Lower lobe of right lung (tissue), 2 donors: ENCODE results near the gene COX7A2L. TPM values are rescaled to one million over a fixed set of nuclear protein-coding genes. Genes with fewer than 3 reads are reported as not detected.
"Not testable (repeated sequence)": the region's sequence is repeated elsewhere in the genome, so short reads cannot be mapped to it uniquely, and the experiment has no call there.

Experiments used
- ATAC-seq, 2 donors: fragments of 200-7000 bp; cut with Tn5 transposase; one replicate each; pipeline ENCODE4 v1.9.1; 2020 to 2022; ENCODE audit warnings: mild to moderate bottlenecking in 2 of 2, moderate library complexity in 2 of 2
- DNase-seq: peaks from one replicate; pipeline ENCODE4 v3.0.0-alpha.2; 2020
- H3K27ac ChIP-seq: fragments of 200-600 bp; one replicate; pipeline ENCODE4 v1.8.0; 2022
- H3K27me3 ChIP-seq: fragments of 200-600 bp; one replicate; pipeline ENCODE4 v1.8.0; 2022; ENCODE audit warnings: low read depth
- H3K36me3 ChIP-seq: fragments of 200-600 bp; one replicate; pipeline ENCODE4 v1.8.0; 2022; ENCODE audit warnings: mild to moderate bottlenecking
- H3K4me1 ChIP-seq: fragments of 200-600 bp; one replicate; pipeline ENCODE4 v1.8.0; 2022
- H3K4me3 ChIP-seq: fragments of 200-600 bp; one replicate; pipeline ENCODE4 v1.8.0; 2022; ENCODE audit warnings: mild to moderate bottlenecking
- H3K9me3 ChIP-seq: fragments of 200-600 bp; one replicate; pipeline ENCODE4 v1.8.0; 2022
- intact Hi-C: fragments of 100-400 bp; cut with DNase I; formaldehyde crosslinking; loops from one replicate; pipeline ENCODE4 v1.11.0; 2022
- total RNA-seq: library from RNA; stranded (reverse); fragmentation: NEBNext Ultra II Directional; extraction: Animal tissue kit (Norgen Biotek cat#: 25700); gene quantifications from one replicate; pipeline ENCODE4 v1.2.1, GENCODE V29; 2021
- TF ChIP-seq, protein P1 (sequence below): fragments of 200-600 bp; IDR thresholded peaks from one replicate; pipeline ENCODE4 v1.8.0; 2022; ENCODE audit warnings: antibody characterized with exemption, mild to moderate bottlenecking
- donor health status: DM: no; HTN: yes; CAD: no; lungs with severe emphysema.

Gene COX7A2L
- total RNA-seq, 1 donor from 2014 or later = 89.4 TPM

DNA sequence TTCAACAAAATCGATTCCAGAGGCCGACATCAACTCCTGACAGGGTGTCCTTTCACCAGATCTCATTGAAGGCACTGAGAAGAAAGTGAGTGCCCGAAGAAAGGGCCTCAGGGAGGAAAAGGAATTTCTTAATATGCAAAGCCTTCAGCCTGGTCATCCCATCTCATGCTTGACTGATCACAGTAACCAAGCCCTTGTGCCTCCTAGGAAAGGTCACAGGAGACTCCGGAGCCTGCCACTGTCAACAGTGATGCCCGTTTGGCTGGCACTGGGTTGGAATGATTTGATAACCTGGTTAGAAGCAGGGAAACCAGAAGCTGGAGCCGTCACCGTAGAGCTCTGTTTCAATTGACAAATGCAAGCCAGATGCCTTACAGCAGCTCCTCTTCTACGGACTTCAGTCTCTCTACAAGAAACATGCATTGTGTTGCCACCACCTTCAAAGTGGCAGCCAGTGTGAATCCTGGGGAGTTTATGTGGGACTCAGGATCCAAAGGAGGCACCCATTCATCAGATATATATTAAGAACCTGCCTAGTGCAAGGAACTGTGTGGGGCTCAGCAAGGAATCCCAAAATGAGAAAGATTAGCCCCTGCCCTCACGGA, 24.6 kb downstream of the COX7A2L start:
- ATAC-seq (no peak), DNase-seq (no peak)
- H3K27me3 ChIP-seq = no peaks in the 10 kb centered on the region
- intact Hi-C loops = no loop called here
- H3K36me3 ChIP-seq = peaks cover 63% of the 10 kb centered on the region
- no peaks in the 10 kb centered on the region for H3K4me1 ChIP-seq
- no peak overlapping the region for H3K4me3 ChIP-seq
- H3K9me3 ChIP-seq = no peaks in the 10 kb centered on the region
- H3K27ac ChIP-seq = no peak overlapping the region
- TF ChIP-seq, protein P1, sequence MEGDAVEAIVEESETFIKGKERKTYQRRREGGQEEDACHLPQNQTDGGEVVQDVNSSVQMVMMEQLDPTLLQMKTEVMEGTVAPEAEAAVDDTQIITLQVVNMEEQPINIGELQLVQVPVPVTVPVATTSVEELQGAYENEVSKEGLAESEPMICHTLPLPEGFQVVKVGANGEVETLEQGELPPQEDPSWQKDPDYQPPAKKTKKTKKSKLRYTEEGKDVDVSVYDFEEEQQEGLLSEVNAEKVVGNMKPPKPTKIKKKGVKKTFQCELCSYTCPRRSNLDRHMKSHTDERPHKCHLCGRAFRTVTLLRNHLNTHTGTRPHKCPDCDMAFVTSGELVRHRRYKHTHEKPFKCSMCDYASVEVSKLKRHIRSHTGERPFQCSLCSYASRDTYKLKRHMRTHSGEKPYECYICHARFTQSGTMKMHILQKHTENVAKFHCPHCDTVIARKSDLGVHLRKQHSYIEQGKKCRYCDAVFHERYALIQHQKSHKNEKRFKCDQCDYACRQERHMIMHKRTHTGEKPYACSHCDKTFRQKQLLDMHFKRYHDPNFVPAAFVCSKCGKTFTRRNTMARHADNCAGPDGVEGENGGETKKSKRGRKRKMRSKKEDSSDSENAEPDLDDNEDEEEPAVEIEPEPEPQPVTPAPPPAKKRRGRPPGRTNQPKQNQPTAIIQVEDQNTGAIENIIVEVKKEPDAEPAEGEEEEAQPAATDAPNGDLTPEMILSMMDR = no peak

DNA sequence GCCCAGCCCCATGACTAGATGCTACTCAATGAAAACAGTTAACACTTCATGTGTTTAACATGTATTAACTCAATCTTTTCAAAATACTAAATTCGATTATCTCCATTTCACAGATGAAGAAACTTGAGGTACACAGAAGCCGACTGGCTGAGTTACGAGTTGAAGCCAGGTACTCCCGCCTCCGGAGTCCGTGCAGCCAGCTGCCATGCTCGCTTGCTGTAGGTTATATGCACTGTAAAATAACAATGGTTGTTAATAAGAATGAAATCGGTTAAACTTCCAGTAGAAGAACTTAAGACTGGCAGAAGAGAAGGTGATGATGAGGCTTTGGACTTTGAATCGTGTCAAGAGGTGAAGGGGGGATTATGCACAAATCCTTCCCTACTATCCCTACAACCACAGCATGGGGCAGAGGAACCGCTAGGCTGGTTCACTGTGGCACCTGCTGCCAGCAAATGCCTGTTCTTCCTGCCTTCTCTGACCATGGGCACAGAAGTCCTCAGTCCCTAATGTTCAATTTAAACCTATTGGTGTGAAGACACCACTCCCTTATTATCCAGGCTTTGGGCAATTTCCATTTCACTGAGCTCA, 25.4 kb downstream of the COX7A2L start:
- Histone ChIP-seq H3K4me3 (no peak overlapping the region), H3K9me3 (no peaks in the 10 kb centered on the region), H3K27me3 (no peaks in the 10 kb centered on the region), H3K27ac (no peak overlapping the region), H3K36me3 (peaks cover 67% of the 10 kb centered on the region), H3K4me1 (no peaks in the 10 kb centered on the region)
- ATAC-seq = no peak
- intact Hi-C loops = no loop called here
- no peak for DNase-seq
- TF ChIP-seq, protein P1 = no peak

DNA sequence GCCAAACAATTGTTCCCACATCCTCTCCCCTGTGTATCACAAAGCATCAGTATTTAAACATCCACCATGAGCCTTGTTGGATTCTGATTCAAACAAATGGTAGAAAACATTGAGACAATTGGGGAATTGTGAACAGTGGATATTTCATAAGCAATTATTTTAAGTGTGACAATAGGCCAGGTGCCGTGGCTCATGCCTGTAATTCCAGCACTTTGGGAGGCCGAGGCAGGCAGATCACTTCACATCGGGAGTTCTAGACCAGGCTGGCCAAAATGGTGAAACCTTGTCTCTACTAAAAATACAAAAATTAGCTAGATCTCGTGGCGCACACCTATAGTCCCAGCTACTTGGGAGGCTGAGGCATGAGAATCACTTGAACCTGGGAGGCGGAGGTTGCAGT, 26.2 kb downstream of the COX7A2L start:
- H3K9me3 ChIP-seq, ATAC-seq, H3K27ac ChIP-seq, intact Hi-C loops, DNase-seq, H3K4me1 ChIP-seq, H3K4me3 ChIP-seq, H3K27me3 ChIP-seq: not testable (repeated sequence)
- peaks cover 72% of the 10 kb centered on the region for H3K36me3 ChIP-seq

DNA sequence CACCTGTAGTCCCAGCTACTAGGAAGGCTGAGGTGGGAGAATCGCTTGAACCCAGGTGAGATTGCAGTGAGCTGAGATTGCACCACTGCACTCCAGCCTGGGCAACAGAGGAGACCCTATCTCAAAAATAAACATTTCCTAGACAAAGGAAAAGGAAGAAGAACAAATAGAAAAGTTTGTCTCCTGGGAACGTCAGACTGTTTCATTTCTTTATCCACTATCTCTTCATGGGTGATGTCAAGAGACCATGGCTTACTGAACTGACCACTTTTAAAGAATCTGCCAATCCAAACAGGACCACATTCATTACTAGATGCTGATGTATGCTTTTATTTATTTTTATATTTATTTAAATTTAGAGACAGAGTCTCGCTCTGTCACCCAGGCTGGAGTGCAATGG, 26.8 kb downstream of the COX7A2L start:
- intact Hi-C loops = no loop called here
- Histone ChIP-seq H3K27me3 (no peaks in the 10 kb centered on the region), H3K36me3 (peaks cover 79% of the 10 kb centered on the region)

DNA sequence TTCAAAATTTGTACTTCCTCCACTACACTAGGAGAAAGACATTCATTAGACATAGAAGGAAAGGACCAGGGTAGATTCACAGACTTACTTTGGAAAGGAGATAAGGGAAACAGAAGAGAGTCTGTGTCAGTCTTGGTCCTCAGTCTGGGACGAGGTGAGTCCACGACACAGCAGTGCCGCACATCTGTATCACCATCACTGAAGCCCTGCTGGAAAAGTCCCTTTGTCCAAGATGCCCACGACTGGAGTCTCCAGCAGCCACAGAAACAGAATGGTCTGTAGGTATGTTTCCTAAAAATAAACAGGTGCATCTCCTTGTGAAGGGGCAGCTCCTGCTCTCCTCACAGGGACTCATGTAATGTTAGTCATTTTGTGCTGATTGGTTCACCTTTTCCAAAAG, 27.4 kb downstream of the COX7A2L start:
- H3K4me1 ChIP-seq = no peaks in the 10 kb centered on the region
- no peak for DNase-seq
- ATAC-seq = no peak
- H3K27me3 ChIP-seq = no peaks in the 10 kb centered on the region
- intact Hi-C loops = no loop called here
- no peaks in the 10 kb centered on the region for H3K9me3 ChIP-seq
- H3K4me3 ChIP-seq = no peak overlapping the region
- TF ChIP-seq, protein P1 = no peak
- no peak overlapping the region for H3K27ac ChIP-seq
- peaks cover 85% of the 10 kb centered on the region for H3K36me3 ChIP-seq

More for the DNA sequence above, 26.8 kb downstream of the COX7A2L start:
- H3K27ac ChIP-seq = no peak overlapping the region
- ATAC-seq (no peak), DNase-seq (no peak)
- TF ChIP-seq, protein P1 = no peak
- no peak overlapping the region for H3K4me3 ChIP-seq
- no peaks in the 10 kb centered on the region for H3K9me3 ChIP-seq
- H3K4me1 ChIP-seq = no peaks in the 10 kb centered on the region

DNA sequence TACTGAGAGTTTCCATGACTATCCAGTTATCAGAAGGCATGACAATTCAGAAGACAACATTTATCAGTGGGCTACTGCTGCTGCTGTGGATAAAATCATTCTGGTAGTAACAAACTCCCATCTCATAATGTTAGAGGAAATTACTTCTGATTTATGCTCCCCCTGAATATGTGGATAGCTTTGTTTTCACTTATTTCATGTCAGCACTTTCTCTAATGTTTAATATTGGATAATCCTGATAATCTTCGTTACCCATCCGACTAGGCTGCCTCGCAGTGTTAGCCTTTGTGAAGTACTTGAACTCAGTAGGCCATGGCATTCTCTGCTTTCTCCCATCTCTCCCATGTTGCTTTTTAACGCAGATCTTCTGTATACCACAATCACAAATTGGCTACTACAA, 28.4 kb downstream of the COX7A2L start:
- Histone ChIP-seq H3K27me3 (no peaks in the 10 kb centered on the region), H3K4me1 (no peaks in the 10 kb centered on the region), H3K9me3 (no peaks in the 10 kb centered on the region), H3K27ac (no peak overlapping the region), H3K36me3 (peaks cover 90% of the 10 kb centered on the region), H3K4me3 (no peak overlapping the region)
- ATAC-seq = no peak
- intact Hi-C loops = no loop called here
- TF ChIP-seq, protein P1 = no peak
- DNase-seq = no peak
